Measurements from ENCODE around the gene CCN5.
"Not testable (repeated sequence)": the region's sequence is repeated elsewhere in the genome, so short reads cannot be mapped to it uniquely, and the experiment has no call there.

The CCN5 gene

DNA sequence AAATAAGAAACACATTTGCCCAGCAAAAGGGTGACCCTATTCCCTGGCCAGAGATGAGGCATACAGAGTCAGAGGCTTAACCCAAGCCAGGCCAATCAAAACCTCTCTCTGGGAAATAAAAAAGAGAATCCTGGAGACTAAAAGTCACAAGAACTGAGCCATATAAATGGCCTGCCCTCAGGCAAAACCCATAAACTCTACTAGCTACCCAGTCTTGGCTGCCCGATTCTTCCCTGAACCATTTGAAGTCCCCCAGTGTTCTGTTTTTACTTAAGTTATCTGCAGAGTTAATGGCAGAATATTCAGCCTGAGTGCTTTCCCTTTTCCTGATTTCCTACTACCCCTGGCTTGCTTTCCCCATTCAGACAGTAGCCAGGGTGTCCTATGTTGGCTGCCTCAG is 44.4 kb downstream of the CCN5 start:
- Histone ChIP-seq H3K9me3 (no peaks in the 10 kb centered on the region), H3K27ac (no peak overlapping the region), H3K27me3 (peaks cover 0 to 34% of the 10 kb centered on the region in 2 donors), H3K4me3 (no peak overlapping the region), H3K36me3 (no peaks in the 10 kb centered on the region), H3K4me1 (no peaks in the 10 kb centered on the region)
- TF ChIP-seq, protein P1, sequence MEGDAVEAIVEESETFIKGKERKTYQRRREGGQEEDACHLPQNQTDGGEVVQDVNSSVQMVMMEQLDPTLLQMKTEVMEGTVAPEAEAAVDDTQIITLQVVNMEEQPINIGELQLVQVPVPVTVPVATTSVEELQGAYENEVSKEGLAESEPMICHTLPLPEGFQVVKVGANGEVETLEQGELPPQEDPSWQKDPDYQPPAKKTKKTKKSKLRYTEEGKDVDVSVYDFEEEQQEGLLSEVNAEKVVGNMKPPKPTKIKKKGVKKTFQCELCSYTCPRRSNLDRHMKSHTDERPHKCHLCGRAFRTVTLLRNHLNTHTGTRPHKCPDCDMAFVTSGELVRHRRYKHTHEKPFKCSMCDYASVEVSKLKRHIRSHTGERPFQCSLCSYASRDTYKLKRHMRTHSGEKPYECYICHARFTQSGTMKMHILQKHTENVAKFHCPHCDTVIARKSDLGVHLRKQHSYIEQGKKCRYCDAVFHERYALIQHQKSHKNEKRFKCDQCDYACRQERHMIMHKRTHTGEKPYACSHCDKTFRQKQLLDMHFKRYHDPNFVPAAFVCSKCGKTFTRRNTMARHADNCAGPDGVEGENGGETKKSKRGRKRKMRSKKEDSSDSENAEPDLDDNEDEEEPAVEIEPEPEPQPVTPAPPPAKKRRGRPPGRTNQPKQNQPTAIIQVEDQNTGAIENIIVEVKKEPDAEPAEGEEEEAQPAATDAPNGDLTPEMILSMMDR (IDR thresholded peaks at IDR 0.05) = no peak
- no peak for DNase-seq
- intact Hi-C loops (cut with DNase I; ENCODE audit: low total_unique reads) = loop anchor here (10.0 kb wide), 1 partner anchor 195 kb away; no protein-coding TSS in a partner anchor

DNA sequence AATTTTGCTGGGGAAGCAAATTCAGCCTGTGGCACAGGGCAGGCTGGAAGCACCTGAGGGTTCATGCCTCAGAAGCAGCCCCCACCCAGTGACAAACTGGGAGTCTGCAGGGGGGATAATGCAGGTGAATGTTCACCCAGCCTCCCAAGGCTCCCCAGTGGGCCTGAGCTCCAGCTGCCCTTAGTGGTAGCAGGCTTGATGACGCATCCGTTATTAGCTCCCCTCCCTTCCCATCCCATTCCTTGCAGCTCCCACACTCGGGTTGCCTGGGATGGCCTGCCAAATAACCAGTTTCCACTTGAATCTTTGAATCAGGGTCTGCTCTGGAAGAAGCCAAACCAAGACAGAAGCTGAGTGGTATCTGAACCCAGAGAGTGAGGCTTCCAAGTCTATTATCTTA is 46.3 kb downstream of the CCN5 start:
- Histone ChIP-seq H3K27me3 (peaks cover 0 to 19% of the 10 kb centered on the region in 2 donors), H3K4me1 (no peaks in the 10 kb centered on the region), H3K36me3 (no peaks in the 10 kb centered on the region), H3K9me3 (no peaks in the 10 kb centered on the region), H3K27ac (no peak overlapping the region), H3K4me3 (no peak overlapping the region)
- no peak for DNase-seq
- intact Hi-C loops (cut with DNase I; ENCODE audit: low total_unique reads) = no loop called here
- TF ChIP-seq, protein P1 (IDR thresholded peaks at IDR 0.05) = no peak

DNA sequence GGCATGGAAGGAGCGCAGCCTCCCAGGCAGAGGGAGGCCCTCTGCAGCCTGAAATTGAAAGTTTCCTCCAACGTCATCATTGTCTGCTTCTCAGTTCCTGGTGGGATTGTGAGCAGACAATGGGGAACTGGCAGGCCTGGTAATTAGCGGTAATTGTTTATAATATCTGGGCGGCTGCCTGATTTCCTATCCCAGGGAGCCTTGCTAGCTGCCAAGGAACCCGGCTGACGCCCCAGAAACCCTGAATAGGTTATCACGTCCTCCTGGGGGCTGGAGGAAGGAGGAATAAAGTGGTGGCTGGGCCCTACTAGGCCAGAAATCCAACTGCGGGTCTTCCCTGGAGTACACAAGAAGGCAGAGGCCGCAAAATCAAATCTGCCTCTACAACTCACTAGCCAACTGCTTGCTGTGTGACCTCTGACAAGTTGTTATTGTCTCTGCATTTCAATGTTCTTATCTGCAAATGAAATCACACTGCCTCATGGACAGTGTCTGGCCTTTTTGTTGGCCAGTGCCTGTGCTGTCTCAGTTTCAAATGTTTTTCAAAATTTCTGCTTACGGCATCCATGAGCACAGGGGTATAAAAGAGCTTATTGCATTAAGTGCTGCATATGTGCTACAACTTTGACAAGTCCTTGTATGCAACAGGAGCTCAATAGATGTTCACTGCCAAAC is 47.4 kb downstream of the CCN5 start:
- intact Hi-C loops (cut with DNase I; ENCODE audit: low total_unique reads) = no loop called here
- no peaks in the 10 kb centered on the region for H3K9me3 ChIP-seq
- TF ChIP-seq, protein P1 (IDR thresholded peaks at IDR 0.05) = no peak
- H3K27me3 ChIP-seq = peaks cover 0 to 15% of the 10 kb centered on the region in 2 donors
- H3K4me3 ChIP-seq = no peak overlapping the region
- H3K36me3 ChIP-seq = no peaks in the 10 kb centered on the region
- DNase-seq = no peak
- H3K27ac ChIP-seq = no peak overlapping the region
- no peaks in the 10 kb centered on the region for H3K4me1 ChIP-seq

DNA sequence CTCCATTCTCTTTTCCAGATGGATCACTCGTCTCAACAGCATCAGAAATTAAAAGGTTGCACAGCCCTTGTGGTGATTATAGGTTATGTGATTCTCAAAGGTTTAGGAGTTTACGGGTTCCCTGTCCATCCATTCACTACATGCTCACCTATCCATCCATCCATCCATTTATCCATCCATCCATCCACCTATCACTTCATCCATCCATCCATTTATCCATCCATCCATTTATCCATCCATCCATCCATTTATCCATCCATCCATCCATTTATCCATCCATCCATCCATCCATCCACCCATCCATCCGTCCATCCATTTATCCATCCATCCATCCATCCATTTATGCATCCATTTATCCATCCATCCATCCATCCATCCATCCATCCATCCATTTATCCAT is 48.6 kb downstream of the CCN5 start:
- DNase-seq; H3K36me3 ChIP-seq; H3K9me3 ChIP-seq; H3K27ac ChIP-seq; H3K4me1 ChIP-seq; intact Hi-C loops (cut with DNase I; ENCODE audit: low total_unique reads); H3K4me3 ChIP-seq: not testable (repeated sequence)
- peaks cover 0 to 15% of the 10 kb centered on the region in 2 donors for H3K27me3 ChIP-seq

DNA sequence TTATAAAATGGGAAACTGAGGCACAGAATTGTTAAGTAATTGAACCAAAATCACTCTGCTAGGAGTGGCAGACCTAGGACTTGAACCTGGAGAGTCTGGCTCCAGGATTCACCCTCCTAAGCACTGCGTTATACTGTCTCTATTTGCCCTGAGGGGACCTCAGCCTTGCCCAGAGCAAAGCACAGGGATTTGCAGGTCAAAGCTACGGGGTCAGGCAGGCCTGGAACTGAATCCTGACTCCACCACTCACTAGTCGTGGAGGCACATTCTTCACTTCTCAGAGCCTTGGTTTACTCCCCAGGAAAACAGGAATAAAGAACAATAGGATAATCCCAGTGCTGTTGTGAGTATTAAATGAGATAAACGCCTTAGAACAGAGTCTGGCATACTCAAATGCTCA is 49.9 kb downstream of the CCN5 start:
- no peaks in the 10 kb centered on the region for H3K36me3 ChIP-seq
- H3K9me3 ChIP-seq = no peaks in the 10 kb centered on the region
- H3K27ac ChIP-seq = no peak overlapping the region
- TF ChIP-seq, protein P1 (IDR thresholded peaks at IDR 0.05) = no peak
- peaks cover 0 to 19% of the 10 kb centered on the region in 2 donors for H3K27me3 ChIP-seq
- no peaks in the 10 kb centered on the region for H3K4me1 ChIP-seq
- intact Hi-C loops (cut with DNase I; ENCODE audit: low total_unique reads) = no loop called here
- no peak overlapping the region for H3K4me3 ChIP-seq
- DNase-seq = no peak

DNA sequence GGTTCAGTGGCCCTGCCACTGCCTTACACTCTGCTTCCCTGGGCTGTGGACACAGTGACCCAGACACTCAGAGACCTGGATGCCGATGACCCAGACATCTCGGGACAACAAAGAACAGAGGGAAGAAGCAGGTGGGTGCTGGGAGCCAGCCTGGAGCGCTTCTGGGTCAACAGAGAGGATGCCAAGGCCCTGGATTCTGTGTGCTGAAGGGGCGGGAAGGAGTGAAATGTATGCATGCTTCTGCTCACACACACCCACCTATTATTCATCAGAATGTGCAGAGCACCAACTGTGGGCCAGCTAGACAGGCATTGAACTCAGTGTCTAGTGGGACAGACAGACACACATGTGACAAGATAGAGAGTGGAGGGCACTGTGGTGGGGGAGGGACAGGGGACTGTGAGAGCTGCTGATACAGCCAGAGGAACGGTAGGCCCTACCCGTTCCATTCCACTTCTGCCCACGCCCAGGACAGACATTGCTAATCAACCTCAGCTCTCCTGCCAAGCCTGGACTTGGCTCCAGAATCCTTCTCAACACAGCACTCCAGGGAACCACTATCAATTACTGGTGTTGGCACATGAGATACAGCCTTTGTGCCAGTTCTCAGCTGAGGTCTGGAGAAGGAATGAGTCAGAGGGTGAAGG is 50.7 kb downstream of the CCN5 start:
- no peak for DNase-seq
- H3K27ac ChIP-seq = no peak overlapping the region
- no peaks in the 10 kb centered on the region for H3K4me1 ChIP-seq
- H3K4me3 ChIP-seq = no peak overlapping the region
- TF ChIP-seq, protein P1 (IDR thresholded peaks at IDR 0.05) = no peak
- no peaks in the 10 kb centered on the region for H3K9me3 ChIP-seq
- intact Hi-C loops (cut with DNase I; ENCODE audit: low total_unique reads) = no loop called here
- H3K27me3 ChIP-seq = peaks cover 0 to 20% of the 10 kb centered on the region in 2 donors
- no peaks in the 10 kb centered on the region for H3K36me3 ChIP-seq

Data from tibial artery (tissue), 4 donors.